ENCODE results near the gene CAPZB.

- TF ChIP-seq, protein P1, sequence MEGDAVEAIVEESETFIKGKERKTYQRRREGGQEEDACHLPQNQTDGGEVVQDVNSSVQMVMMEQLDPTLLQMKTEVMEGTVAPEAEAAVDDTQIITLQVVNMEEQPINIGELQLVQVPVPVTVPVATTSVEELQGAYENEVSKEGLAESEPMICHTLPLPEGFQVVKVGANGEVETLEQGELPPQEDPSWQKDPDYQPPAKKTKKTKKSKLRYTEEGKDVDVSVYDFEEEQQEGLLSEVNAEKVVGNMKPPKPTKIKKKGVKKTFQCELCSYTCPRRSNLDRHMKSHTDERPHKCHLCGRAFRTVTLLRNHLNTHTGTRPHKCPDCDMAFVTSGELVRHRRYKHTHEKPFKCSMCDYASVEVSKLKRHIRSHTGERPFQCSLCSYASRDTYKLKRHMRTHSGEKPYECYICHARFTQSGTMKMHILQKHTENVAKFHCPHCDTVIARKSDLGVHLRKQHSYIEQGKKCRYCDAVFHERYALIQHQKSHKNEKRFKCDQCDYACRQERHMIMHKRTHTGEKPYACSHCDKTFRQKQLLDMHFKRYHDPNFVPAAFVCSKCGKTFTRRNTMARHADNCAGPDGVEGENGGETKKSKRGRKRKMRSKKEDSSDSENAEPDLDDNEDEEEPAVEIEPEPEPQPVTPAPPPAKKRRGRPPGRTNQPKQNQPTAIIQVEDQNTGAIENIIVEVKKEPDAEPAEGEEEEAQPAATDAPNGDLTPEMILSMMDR (IDR thresholded peaks at IDR 0.05): no peak
- TF ChIP-seq EP300 (IDR thresholded peaks at IDR 0.05; ENCODE audit: low read depth): no peak
- no peak for TF ChIP-seq POLR2A (IDR thresholded peaks at IDR 0.05)
- no peak for TF ChIP-seq POLR2AphosphoS5 (IDR thresholded peaks at IDR 0.05)
These were observed 196.1 kb downstream of the CAPZB start for GRCh38 chr1:19289244-19289643.

Measured in transverse colon (tissue), 4 donors.